AML-193 (cell line): ENCODE results near the gene ZNF177.

Experiments used
- DNase-seq, 2 experiments: peaks; one replicate each; lab custom pipeline; 2025; lab: John Stamatoyannopoulos, UW

ZNF177 gene

GRCh38 chr19:9430444-9430843 is 67.6 kb downstream of the ZNF177 start:
- no peak for DNase-seq

GRCh38 chr19:9431475-9431874 is 68.7 kb downstream of the ZNF177 start:
- peak; percentile 24 to 49 for DNase-seq
